ENCODE results near the gene FOXQ1. TPM values are rescaled to one million over a fixed set of nuclear protein-coding genes. Genes with fewer than 3 reads are reported as not detected.

The FOXQ1 gene
- polyA plus RNA-seq, 1 of the 3 experiments (the other 2 are of a cell fraction): not detected

DNA sequence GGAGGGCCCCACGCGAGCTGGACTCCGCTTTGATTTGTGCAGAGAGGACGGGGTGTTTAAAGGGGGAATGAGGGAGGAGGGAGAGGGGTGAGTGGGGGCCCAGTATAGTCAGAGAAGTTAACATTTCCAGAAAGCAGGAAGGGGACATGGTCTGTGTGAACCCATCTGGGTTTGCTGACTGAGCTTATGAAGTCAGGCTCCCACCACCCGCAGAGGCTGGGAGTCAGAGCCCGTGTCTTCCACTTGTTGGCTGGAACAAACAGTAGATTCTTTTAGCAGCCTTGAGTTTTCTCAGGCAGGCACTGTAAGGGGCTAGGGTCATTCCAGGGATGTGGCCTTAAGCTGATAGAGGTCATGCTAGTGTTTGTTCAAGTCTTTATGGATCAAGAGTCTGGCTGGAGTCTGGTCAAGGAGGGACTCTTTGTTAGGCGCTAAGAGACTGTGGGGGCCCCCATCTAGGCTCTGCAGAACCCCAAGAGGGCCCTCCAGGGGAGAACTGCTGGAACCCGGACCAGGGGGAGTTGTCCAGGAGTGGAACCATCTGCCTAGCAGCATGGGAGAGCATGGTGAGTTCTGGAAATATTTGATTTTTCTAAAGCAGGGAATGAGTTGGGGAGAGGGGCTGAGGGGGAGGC is 31.1 kb upstream of the FOXQ1 start:
- ChIA-PET POLR2A (no interaction called here), CTCF (no interaction called here)
- WGBS (ENCODE audit: low lambda C conversion rate): 13% methylated on average over 7 of the region's 8 CpGs
- Histone ChIP-seq H3K9me2 (no peaks in the 10 kb centered on the region), H4K20me1 (ENCODE audit: insufficient read depth) (no peaks in the 10 kb centered on the region), H3K9ac (no peak overlapping the region), H3K9me3 (no peaks in the 10 kb centered on the region), H3K36me3 (replicated peaks in 1 of 2; ENCODE audit: control insufficient read depth in 1 of 2, insufficient read depth in 2 of 2, low read length in 1 of 2) (no peaks in the 10 kb centered on the region), H3K4me2 (no peak overlapping the region), H3K4me3 (ENCODE audit: low read depth in 2 of 2, low read length in 1 of 2) (no peak overlapping the region), H3K27ac (ENCODE audit: low read depth in 2 of 2, low read length in 1 of 2) (no peak overlapping the region), H3F3A (replicated peaks; ENCODE audit: insufficient read depth) (no peaks in the 10 kb centered on the region), H3K27me3 (ENCODE audit: insufficient read depth) (no peaks in the 10 kb centered on the region; the same call in 1 of the 2 replicates), H2AFZ (ENCODE audit: low read depth) (no peak overlapping the region), H3K79me2 (ENCODE audit: insufficient read depth) (no peaks in the 10 kb centered on the region), H3K4me1 (ENCODE audit: control insufficient read depth in 1 of 2, insufficient read depth in 2 of 2, low read depth in 1 of 2, low read length in 1 of 2) (no peaks in the 10 kb centered on the region)
- TF ChIP-seq FOXJ3 (CRISPR knock-in tag; IDR thresholded peaks at IDR 0.05): no peak
- no peak for TF ChIP-seq FOSL2 (IDR thresholded peaks at IDR 0.05; ENCODE audit: borderline replicate concordance, low read depth)
- TF ChIP-seq ELF1 (IDR thresholded peaks at IDR 0.05): no peak
- TF ChIP-seq GABPA (IDR thresholded peaks at IDR 0.05; ENCODE audit: low read depth): no peak
- no peak for TF ChIP-seq SMC3 (IDR thresholded peaks at IDR 0.05; ENCODE audit: low read depth, low read length)
- TF ChIP-seq NFIC (IDR thresholded peaks at IDR 0.05; ENCODE audit: borderline replicate concordance): no peak
- TF ChIP-seq, protein P1, sequence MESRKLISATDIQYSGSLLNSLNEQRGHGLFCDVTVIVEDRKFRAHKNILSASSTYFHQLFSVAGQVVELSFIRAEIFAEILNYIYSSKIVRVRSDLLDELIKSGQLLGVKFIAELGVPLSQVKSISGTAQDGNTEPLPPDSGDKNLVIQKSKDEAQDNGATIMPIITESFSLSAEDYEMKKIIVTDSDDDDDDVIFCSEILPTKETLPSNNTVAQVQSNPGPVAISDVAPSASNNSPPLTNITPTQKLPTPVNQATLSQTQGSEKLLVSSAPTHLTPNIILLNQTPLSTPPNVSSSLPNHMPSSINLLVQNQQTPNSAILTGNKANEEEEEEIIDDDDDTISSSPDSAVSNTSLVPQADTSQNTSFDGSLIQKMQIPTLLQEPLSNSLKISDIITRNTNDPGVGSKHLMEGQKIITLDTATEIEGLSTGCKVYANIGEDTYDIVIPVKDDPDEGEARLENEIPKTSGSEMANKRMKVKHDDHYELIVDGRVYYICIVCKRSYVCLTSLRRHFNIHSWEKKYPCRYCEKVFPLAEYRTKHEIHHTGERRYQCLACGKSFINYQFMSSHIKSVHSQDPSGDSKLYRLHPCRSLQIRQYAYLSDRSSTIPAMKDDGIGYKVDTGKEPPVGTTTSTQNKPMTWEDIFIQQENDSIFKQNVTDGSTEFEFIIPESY (IDR thresholded peaks at IDR 0.05; ENCODE audit: borderline replicate concordance, low read depth): no peak
- TF ChIP-seq EP300 (IDR thresholded peaks at IDR 0.05; ENCODE audit: borderline replicate concordance in 1 of 2, low read depth in 1 of 2, low read length in 1 of 2): no peak
- TF ChIP-seq TCF12 (IDR thresholded peaks at IDR 0.05): no peak
- TF ChIP-seq GATA2 (CRISPR knock-in tag; IDR thresholded peaks at IDR 0.05): no peak
- no peak for TF ChIP-seq MXI1 (IDR thresholded peaks at IDR 0.05; ENCODE audit: low read depth, low read length)
- no peak for TF ChIP-seq RXRA (IDR thresholded peaks at IDR 0.05; ENCODE audit: borderline replicate concordance, low read depth)
- TF ChIP-seq, protein P2, sequence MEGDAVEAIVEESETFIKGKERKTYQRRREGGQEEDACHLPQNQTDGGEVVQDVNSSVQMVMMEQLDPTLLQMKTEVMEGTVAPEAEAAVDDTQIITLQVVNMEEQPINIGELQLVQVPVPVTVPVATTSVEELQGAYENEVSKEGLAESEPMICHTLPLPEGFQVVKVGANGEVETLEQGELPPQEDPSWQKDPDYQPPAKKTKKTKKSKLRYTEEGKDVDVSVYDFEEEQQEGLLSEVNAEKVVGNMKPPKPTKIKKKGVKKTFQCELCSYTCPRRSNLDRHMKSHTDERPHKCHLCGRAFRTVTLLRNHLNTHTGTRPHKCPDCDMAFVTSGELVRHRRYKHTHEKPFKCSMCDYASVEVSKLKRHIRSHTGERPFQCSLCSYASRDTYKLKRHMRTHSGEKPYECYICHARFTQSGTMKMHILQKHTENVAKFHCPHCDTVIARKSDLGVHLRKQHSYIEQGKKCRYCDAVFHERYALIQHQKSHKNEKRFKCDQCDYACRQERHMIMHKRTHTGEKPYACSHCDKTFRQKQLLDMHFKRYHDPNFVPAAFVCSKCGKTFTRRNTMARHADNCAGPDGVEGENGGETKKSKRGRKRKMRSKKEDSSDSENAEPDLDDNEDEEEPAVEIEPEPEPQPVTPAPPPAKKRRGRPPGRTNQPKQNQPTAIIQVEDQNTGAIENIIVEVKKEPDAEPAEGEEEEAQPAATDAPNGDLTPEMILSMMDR (IDR thresholded peaks at IDR 0.05): no peak
- no peak for TF ChIP-seq RAD21 (IDR thresholded peaks at IDR 0.05; ENCODE audit: low read length)
- TF ChIP-seq TAF1 (IDR thresholded peaks at IDR 0.05; ENCODE audit: borderline replicate concordance, low read depth, low read length): no peak
- TF ChIP-seq, protein P3, sequence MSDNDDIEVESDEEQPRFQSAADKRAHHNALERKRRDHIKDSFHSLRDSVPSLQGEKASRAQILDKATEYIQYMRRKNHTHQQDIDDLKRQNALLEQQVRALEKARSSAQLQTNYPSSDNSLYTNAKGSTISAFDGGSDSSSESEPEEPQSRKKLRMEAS (IDR thresholded peaks at IDR 0.05; ENCODE audit: low read depth): no peak
- TF ChIP-seq POLR2AphosphoS5 (IDR thresholded peaks at IDR 0.05; ENCODE audit: low read depth, low read length): no peak
- TF ChIP-seq, protein P4, sequence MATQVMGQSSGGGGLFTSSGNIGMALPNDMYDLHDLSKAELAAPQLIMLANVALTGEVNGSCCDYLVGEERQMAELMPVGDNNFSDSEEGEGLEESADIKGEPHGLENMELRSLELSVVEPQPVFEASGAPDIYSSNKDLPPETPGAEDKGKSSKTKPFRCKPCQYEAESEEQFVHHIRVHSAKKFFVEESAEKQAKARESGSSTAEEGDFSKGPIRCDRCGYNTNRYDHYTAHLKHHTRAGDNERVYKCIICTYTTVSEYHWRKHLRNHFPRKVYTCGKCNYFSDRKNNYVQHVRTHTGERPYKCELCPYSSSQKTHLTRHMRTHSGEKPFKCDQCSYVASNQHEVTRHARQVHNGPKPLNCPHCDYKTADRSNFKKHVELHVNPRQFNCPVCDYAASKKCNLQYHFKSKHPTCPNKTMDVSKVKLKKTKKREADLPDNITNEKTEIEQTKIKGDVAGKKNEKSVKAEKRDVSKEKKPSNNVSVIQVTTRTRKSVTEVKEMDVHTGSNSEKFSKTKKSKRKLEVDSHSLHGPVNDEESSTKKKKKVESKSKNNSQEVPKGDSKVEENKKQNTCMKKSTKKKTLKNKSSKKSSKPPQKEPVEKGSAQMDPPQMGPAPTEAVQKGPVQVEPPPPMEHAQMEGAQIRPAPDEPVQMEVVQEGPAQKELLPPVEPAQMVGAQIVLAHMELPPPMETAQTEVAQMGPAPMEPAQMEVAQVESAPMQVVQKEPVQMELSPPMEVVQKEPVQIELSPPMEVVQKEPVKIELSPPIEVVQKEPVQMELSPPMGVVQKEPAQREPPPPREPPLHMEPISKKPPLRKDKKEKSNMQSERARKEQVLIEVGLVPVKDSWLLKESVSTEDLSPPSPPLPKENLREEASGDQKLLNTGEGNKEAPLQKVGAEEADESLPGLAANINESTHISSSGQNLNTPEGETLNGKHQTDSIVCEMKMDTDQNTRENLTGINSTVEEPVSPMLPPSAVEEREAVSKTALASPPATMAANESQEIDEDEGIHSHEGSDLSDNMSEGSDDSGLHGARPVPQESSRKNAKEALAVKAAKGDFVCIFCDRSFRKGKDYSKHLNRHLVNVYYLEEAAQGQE (IDR thresholded peaks at IDR 0.05; ENCODE audit: low read depth, low read length): no peak
- no peak for DNase-seq

All from SK-N-SH (cell line).